Mucosa of gallbladder (tissue), 1 donor: ENCODE data around the gene FILIP1L. TPM values are rescaled to one million over a fixed set of nuclear protein-coding genes. Genes with fewer than 3 reads are reported as not detected.

Experiments used
- DNase-seq: peaks from one replicate; pipeline ENCODE4 v3.0.0-alpha.2; 2020; ENCODE audit warnings: low spot score
- total RNA-seq: library from RNA; stranded (reverse); gene quantifications from one replicate; pipeline ENCODE4 v1.2.1, GENCODE V29; 2021
- donor health status: DM: no; HTN: no; CAD: no.

The FILIP1L gene
- total RNA-seq, 1 donor from 2014 or later: 142 TPM

GRCh38 chr3:100042166-100042981 is 71.9 kb downstream of the FILIP1L start:
- DNase-seq: no peak

DNA sequence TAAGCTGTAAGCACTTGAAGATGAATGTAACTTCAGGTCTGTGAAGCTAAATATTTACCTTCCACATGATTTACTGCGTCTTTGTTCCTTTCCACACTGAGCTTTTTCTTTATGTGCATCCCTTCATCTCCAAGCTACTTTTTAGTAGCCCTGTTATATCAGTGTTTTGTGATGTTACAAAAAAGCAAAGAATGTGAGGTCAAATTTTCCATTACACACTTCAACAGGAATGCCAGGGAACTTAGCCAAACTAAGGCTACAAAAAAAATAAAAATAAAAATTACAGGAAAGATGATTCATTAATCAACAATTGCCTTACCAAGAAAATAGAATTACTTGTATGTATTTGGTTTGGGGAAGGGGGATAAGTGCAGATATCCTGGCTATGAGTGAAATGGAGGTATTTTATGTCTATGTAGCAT is 73.0 kb downstream of the FILIP1L start:
- no peak for DNase-seq

- DNase-seq: no peak
These were observed 73.7 kb downstream of the FILIP1L start for GRCh38 chr3:100040451-100041225.

DNA sequence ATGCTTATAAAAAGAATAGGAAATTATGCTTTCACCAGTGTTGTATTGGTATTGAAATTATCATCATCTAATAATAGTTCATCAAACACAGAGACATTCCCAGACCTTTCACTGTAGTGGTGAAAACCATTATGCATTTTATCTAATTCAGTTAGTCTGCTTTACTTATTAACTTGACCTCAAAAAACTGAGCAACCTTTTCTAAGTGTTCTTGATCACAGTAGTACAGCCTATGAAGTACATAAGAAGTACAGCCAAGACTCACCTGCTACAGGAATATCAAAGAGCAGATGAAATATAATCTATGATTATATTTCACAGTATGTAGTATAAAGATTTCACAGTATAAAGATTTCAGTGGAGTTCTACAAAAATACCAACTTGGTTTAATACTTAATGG is 75.2 kb downstream of the FILIP1L start:
- DNase-seq: no peak

DNA sequence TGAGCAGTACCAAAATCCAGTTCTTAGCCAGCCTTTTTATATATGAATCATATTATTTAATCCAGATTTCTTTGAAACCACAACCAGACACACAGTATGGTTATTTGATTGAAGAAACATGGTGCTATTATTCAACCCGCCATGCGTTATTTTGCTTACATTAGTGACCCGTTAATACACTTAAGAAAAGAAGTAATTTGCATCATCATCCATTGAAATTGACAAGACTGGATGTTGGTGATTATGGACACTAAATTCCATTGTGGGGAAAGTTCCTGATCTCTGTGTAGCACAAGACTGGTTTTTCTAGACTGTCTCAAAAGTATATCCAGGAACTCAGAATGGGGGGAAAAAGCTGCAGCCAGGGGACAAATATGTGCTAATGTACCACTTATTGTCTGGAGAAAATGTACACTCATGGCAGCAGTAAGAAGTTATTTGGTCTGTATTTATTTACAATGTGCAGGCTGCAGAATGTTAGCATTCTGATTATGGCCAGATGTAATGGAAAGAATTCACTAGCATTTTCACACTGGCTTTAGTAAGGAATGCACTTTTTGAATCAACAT is 80.3 kb downstream of the FILIP1L start:
- DNase-seq: no peak

DNA sequence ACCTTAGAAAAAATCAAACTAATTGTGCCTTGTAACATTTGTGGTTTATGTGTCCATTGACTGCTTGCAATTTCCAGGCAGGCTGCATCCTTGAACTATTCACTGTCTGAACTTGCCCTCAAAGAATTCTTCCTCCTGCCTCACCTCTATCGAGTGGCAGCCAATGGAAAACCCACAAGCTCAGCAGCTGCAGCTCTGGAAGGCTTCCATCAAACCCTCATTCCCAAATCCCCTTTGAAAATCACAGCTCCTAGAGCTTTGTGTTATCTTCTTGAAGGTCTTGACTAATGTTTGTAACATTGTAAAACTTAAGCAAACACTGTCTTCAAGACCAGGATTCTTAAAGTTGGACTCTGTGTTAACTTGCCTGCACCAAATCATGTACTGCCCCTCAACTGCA is 81.1 kb downstream of the FILIP1L start:
- DNase-seq: no peak

- no peak for DNase-seq
These were observed 82.1 kb downstream of the FILIP1L start for GRCh38 chr3:100032243-100032642.

DNA sequence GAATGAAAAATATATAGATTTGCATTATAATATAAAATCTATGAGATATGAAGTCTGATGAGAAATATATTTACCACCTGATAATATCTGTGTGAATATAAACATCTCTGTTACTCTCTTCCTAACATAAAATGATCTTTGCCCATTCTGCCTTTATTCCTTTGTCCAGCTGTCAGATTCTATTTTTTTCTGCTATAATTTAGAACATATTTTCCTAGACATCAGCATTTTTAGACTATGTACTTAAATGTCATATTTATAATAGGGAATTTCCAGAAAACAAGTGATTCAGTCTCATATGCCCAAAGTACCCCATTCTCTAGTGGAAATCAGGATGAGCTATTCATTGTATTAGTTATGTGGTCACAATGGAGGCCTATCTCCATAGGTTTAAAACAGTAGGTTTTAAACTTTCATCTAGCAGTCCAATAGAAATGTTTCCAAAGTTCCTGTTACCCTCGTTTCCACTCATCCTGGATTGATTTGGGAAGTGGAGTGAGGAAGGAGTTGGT is 83.3 kb downstream of the FILIP1L start:
- DNase-seq: no peak

DNA sequence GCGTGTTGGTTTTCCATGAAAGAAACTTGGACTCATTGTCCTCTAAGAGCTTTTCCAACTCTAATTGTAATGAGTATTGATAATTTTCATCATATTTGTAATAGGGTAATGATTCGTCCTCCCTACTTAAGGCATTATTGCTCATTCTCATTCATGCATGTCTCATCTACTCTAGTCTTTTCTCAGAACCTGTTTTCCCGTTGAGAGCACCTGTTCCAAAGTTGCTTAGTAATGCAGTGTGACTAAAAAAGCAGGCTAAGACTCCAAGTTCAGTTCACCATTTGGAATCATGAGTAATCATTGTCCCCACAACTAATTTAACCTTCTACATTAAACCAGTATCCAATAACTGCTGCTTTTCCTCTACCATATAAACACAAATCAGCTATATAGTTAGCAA is 84.0 kb downstream of the FILIP1L start:
- no peak for DNase-seq

DNA sequence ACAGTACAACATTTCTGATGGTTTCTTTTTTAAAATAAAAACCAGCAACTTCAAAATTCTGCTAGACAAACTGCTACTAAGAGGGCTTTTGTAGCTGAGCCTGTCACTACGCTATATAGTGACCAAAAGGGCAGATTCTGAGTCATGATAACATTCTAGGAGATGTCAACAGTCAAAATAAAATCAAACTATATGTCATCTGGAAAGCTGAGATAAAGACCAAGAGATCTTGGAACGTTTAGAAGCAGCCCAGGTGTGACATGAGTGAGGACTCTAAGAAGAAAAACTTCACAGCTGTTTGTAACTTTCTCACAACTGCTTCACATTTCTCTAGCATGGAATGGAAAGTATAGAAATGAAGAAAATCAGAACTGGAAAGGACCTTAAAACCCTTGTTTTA is 84.6 kb downstream of the FILIP1L start:
- no peak for DNase-seq

GRCh38 chr3:100029052-100029451 is 85.2 kb downstream of the FILIP1L start:
- no peak for DNase-seq

DNA sequence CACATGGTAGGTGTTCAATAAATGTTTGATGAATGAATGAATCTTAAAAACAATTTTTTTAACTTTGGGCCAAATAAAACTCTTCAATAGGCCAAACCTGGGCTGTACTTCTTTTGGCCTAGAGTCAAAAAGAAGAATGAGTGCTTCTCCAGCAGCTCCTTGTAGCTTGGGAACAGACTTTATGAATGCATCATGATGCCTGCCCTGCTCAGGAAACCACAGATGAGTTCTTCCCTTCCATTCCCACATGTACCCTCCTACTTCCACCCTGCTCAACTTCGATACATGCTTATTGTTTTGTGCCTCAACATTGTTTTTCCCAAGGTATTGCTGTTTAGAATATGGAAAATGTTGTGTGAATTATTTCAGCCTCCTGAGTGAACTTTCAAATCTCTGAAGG is 87.0 kb downstream of the FILIP1L start:
- DNase-seq: no peak

- no peak for DNase-seq
These were observed 89.6 kb downstream of the FILIP1L start for GRCh38 chr3:100024520-100025303.

DNA sequence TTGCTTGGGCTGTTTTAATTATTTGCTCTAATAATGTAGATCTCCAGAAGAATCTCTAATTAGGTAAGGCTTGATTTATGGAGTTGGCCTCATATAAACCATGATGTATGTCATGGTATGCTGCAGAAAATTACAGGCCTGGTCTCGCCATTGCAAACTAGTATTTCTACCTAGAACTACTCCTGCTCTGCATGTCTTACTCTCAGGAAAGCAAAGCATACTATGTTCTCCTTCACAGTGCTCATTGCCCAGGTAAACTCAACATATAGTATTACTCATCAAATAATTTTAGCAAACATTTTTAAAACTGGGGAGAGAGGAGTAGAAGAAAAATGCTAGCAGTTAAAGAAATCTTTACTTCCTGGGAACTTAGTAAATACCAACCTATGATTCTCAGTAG is 90.7 kb downstream of the FILIP1L start:
- no peak for DNase-seq

- no peak for DNase-seq
These were observed 91.2 kb downstream of the FILIP1L start for GRCh38 chr3:100023150-100023549.

GRCh38 chr3:100022506-100022905 is 91.8 kb downstream of the FILIP1L start:
- no peak for DNase-seq

GRCh38 chr3:100020876-100021644 is 93.2 kb downstream of the FILIP1L start:
- DNase-seq: no peak

DNA sequence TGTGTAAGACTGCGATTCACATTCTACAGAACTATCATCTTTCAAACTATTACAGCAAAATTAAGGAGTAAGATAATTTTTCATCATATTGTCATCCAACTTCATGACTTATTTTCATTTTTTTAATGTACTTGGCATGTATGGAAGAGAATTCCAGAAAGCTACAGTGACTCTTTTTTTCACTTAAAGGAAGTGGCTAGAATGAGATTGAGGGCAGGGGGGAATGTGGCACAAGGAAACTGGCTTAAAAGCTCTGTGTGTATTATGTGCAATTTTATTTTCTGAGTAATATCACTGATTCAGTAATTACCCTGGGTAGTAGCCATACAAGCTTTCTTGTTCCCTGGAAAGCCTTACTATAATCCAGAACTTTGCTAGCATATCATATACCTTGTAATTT is 94.6 kb downstream of the FILIP1L start:
- DNase-seq: no peak

DNA sequence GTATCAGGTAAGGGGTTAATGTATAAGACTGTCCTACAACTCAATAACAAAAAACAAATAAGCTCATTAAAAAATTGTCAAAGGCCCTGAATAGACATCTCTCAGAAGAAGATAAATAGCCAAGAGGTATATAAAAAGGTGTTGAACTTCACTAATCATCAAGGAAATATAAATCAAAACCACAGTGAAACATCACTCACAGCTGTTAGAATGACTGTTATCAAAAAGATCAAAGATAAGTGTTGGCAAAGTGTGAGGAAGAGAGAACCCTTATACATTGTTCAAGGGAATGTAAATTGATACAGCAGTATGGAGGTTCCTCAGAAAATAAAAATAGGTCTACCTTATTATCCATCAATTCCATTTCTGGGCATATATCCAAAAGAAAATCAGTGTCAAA is 95.5 kb downstream of the FILIP1L start:
- DNase-seq: no peak

- DNase-seq: no peak
These were observed 104.2 kb downstream of the FILIP1L start for GRCh38 chr3:100010087-100010417.
